B cell (primary cell): ENCODE measurements around the gene SCN2B. TPM values are rescaled to one million over a fixed set of nuclear protein-coding genes. Genes with fewer than 3 reads are reported as not detected.

Source experiments
- ATAC-seq: fragments of 200-7000 bp; cut with Tn5 transposase; one replicate; pipeline ENCODE4 v1.10.0; 2021; ENCODE audit warnings: low read depth, mild to moderate bottlenecking, moderate number of reproducible peaks, moderate library complexity
- CTCF ChIA-PET: fragments of 350-600 bp; sonication (Branson Sonifier 250); formaldehyde crosslinking; loops from one replicate; lab custom pipeline; 2021; ENCODE audit warnings: antibody characterized with exemption, inconsistent platforms; lab: Charles Lee
- POLR2A ChIA-PET: fragments of 350-600 bp; sonication (Branson Sonifier 250); formaldehyde crosslinking; loops from one replicate; lab custom pipeline; 2021; ENCODE audit warnings: antibody characterized with exemption; lab: Charles Lee
- DNase-seq: peaks from one replicate; pipeline ENCODE4 v3.0.0; 2013
- H2AFZ ChIP-seq: 2 replicates; pipeline ENCODE4 v1.6.1; 2012; ENCODE audit warnings: mild to moderate bottlenecking, low read depth, low read length; ENCODE audit not compliant: insufficient read depth, poor library complexity, severe bottlenecking
- H3K27ac ChIP-seq, 2 donors: 1 replicate in 1 of 2; 2 replicates in 1 of 2; pipeline ENCODE4 v1.5.1; 2012 to 2013; ENCODE audit warnings: low read length in 2 of 2, mild to moderate bottlenecking in 2 of 2, moderate library complexity in 1 of 2
- H3K27me3 ChIP-seq, 4 experiments: fragments of 200-600 bp in 1 of 4; sonication (generic) in 1 of 4; replicated peaks in 1 of 4; 1 replicate in 2 of 4; 2 replicates in 2 of 4; pipeline versions ENCODE4 v1.6.1 to v1.7.0; 2013 to 2016; ENCODE audit warnings: low read length in 3 of 4, mild to moderate bottlenecking in 2 of 4, mixed read lengths in 1 of 4, moderate library complexity in 1 of 4; ENCODE audit not compliant: insufficient read depth in 4 of 4, control insufficient read depth in 3 of 4; ENCODE audit errors: control extremely low read depth in 1 of 4
- H3K36me3 ChIP-seq, 2 experiments: replicated peaks in 1 of 2; 1 replicate in 1 of 2; 2 replicates in 1 of 2; pipeline versions ENCODE4 v1.6.1 to v1.7.1; 2013; ENCODE audit warnings: low read length in 1 of 2; ENCODE audit not compliant: insufficient read depth in 2 of 2, control insufficient read depth in 1 of 2; ENCODE audit errors: control extremely low read depth in 1 of 2, extremely low read depth in 1 of 2
- H3K4me1 ChIP-seq, 2 donors: fragments of 200-600 bp in 1 of 2; sonication (generic) in 1 of 2; 1 replicate in 1 of 2; 2 replicates in 1 of 2; pipeline versions ENCODE4 v1.5.1 to v1.6.1; 2013 to 2017; ENCODE audit warnings: low read length in 2 of 2; ENCODE audit not compliant: control insufficient read depth in 2 of 2, insufficient read depth in 2 of 2
- H3K4me2 ChIP-seq: replicated peaks from 2 replicates; pipeline ENCODE3; 2012; ENCODE audit warnings: mild to moderate bottlenecking, low read depth, low read length; ENCODE audit not compliant: poor library complexity, severe bottlenecking
- H3K4me3 ChIP-seq, 5 experiments: fragments of 200-600 bp in 1 of 5; sonication (generic) in 1 of 5; 1 replicate in 3 of 5; 2 replicates in 2 of 5; pipeline versions ENCODE4 v1.5.1 to v1.7.0; 2011 to 2016; ENCODE audit warnings: low read length in 4 of 5, mild to moderate bottlenecking in 4 of 5, low read depth in 2 of 5, control low read depth in 1 of 5, moderate library complexity in 1 of 5; ENCODE audit not compliant: insufficient read depth in 1 of 5; ENCODE audit errors: control extremely low read depth in 1 of 5, extremely low read depth in 1 of 5
- H3K79me2 ChIP-seq: fragments of 200-600 bp; sonication (generic); one replicate; pipeline ENCODE4 v1.6.0; 2016; ENCODE audit warnings: low read length; ENCODE audit not compliant: control insufficient read depth, insufficient read depth
- H3K9ac ChIP-seq: fragments of 200-600 bp; sonication (generic); 2 replicates; pipeline ENCODE4 v1.6.1; 2017; ENCODE audit warnings: mild to moderate bottlenecking, low read length, moderate library complexity
- H3K9me3 ChIP-seq, 3 donors: one replicate each; pipeline versions ENCODE4 v1.6.1 to v1.7.1; 2013; ENCODE audit warnings: low read length in 2 of 3; ENCODE audit not compliant: control insufficient read depth in 2 of 3, insufficient read depth in 1 of 3; ENCODE audit errors: control extremely low read depth in 1 of 3
- H4K20me1 ChIP-seq: 2 replicates; pipeline ENCODE4 v1.6.0; 2012; ENCODE audit warnings: mild to moderate bottlenecking, low read length; ENCODE audit not compliant: insufficient read depth, control insufficient read depth, poor library complexity, severe bottlenecking
- H3K27ac Mint-ChIP-seq: one replicate; pipeline ENCODE4 v1.8.0; 2021; ENCODE audit warnings: mixed read lengths
- H3K27me3 Mint-ChIP-seq: one replicate; pipeline ENCODE4 v1.8.0; 2021; ENCODE audit warnings: mixed read lengths
- H3K4me1 Mint-ChIP-seq: one replicate; pipeline ENCODE4 v1.8.0; 2021; ENCODE audit warnings: mixed read lengths
- H3K4me3 Mint-ChIP-seq: one replicate; pipeline ENCODE4 v1.8.0; 2021; ENCODE audit warnings: mixed read lengths
- H3K9me3 Mint-ChIP-seq: one replicate; pipeline ENCODE4 v1.8.0; 2022; ENCODE audit warnings: mixed read lengths; ENCODE audit not compliant: insufficient read depth
- CTCF ChIP-seq: fragments of 200-600 bp; IDR thresholded peaks from one replicate; pipeline ENCODE4 v1.8.0; 2022; ENCODE audit warnings: antibody characterized with exemption, mild to moderate bottlenecking
- EZH2 ChIP-seq: IDR thresholded peaks from 2 replicates; pipeline ENCODE4 v1.6.1; 2012; ENCODE audit warnings: borderline replicate concordance, low read depth, mild to moderate bottlenecking, moderate library complexity, low read length; ENCODE audit not compliant: insufficient read depth, poor library complexity, severe bottlenecking
- WGBS: methylation state at CpG from one replicate; pipeline ENCODE4 v1.1.5; 2013; ENCODE audit warnings: missing lambda C conversion rate; ENCODE audit not compliant: insufficient coverage; 5-methylcytosine and 5-hydroxymethylcytosine counted together
- intact Hi-C: fragments of 100-400 bp; cut with micrococcal nuclease; formaldehyde crosslinking; loops from one replicate; pipeline ENCODE4 v1.10.0; 2022
- polyA plus RNA-seq: library from polyadenylated mRNA; depleted of rRNA; stranded (reverse); fragments of >200 nt; gene quantifications from 2 replicates; pipeline ENCODE4 v1.2.3, GENCODE V29; 2012
- total RNA-seq, 2 donors: library from RNA; stranded (reverse); fragments of 120-200 nt in 1 of 2; gene quantifications; 1 replicate in 1 of 2; 2 replicates in 1 of 2; pipeline versions ENCODE4 v1.2.3 to v1.2.4, GENCODE V29; 2013 to 2022

Gene SCN2B
- total and polyA plus RNA-seq, 2 donors (not counting 1 experiment from before 2014, with no cell fraction given), result not detected

DNA sequence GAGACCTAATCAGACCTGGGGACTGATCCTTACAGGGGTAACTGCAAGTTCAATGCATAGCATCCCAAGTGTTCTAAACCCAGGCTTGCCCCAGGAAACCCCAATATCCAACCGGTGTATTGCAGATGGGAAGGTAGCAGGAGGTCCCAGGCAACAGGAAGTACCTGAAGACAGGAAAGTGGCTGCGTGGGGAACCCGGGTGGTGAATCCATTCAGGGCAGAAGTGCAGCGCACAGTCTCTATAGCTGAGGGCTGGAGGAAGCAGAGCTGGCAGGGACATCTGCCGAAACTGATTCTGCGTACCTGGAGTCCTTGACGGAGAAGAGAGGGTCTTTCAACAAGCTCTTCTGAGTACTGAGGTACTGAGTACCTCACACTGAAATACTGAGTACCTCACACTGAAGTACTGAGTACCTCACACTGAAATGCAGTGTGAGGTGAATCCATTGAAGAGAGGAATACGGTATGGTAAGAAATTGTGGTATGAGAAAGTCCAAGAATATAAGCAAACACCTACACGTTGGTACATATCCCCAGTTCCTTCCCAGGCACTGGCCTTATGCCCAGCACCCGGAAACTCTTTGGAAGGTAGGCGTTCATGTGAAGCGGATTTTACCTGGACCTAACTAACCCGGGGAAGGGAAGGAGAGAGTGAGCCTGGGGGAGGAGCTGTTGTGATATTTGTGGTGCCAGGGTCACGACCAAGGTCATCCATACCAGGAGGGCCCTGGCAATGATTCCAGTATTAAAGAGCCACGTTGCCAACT lies 43.9 kb downstream of the SCN2B start:
- ChIA-PET CTCF (interaction anchor here (1.3 kb wide), 1 partner anchor 39 kb away, joined by 5 read pairs; no protein-coding TSS in a partner anchor), POLR2A (no interaction called here)
- WGBS, result 90% methylated on average over 9 of the region's 15 CpGs
- Mint-ChIP-seq H3K4me3 (no peak overlapping the region), H3K9me3 (no peaks in the 10 kb centered on the region), H3K27me3 (peaks cover 31% of the 10 kb centered on the region), H3K4me1 (no peaks in the 10 kb centered on the region), H3K27ac (no peak overlapping the region)
- no peaks in the 10 kb centered on the region for H3K36me3 ChIP-seq
- DNase-seq, result no peak
- intact Hi-C loops, result no loop called here
- no peak for TF ChIP-seq EZH2
- TF ChIP-seq CTCF, result no peak
- H3K4me2 ChIP-seq, result no peak overlapping the region
- H3K27me3 ChIP-seq, result peaks cover 0 to 12% (median 2%) of the 10 kb centered on the region in 4 experiments
- H3K27ac ChIP-seq, result no peak overlapping the region
- no peak overlapping the region for H2AFZ ChIP-seq
- H3K4me3 ChIP-seq, result no peak overlapping the region
- H3K9ac ChIP-seq, result no peak overlapping the region
- H3K4me1 ChIP-seq, result no peaks in the 10 kb centered on the region
- H3K79me2 ChIP-seq, result no peaks in the 10 kb centered on the region
- ATAC-seq, result no peak
- H4K20me1 ChIP-seq, result no peaks in the 10 kb centered on the region
- no peaks in the 10 kb centered on the region for H3K9me3 ChIP-seq

GRCh38 chr11:118129471-118130172 lies 46.8 kb downstream of the SCN2B start:
- no peaks in the 10 kb centered on the region for H3K4me1 ChIP-seq
- no peak overlapping the region for H3K27ac ChIP-seq
- H3K79me2 ChIP-seq, result no peaks in the 10 kb centered on the region
- intact Hi-C loops, result no loop called here
- DNase-seq, result no peak
- TF ChIP-seq EZH2 (no peak), CTCF (no peak)
- Mint-ChIP-seq H3K9me3 (no peaks in the 10 kb centered on the region), H3K27ac (no peak overlapping the region), H3K4me3 (no peak overlapping the region), H3K27me3 (peaks cover 25% of the 10 kb centered on the region), H3K4me1 (no peaks in the 10 kb centered on the region)
- no peaks in the 10 kb centered on the region for H4K20me1 ChIP-seq
- H3K27me3 ChIP-seq, result peaks cover 0 to 12% (median 0%) of the 10 kb centered on the region in 4 experiments
- H3K36me3 ChIP-seq, result no peaks in the 10 kb centered on the region
- no peak for ATAC-seq
- CTCF ChIA-PET, result no interaction called here
- POLR2A ChIA-PET, result no interaction called here
- no peaks in the 10 kb centered on the region for H3K9me3 ChIP-seq
- H3K9ac ChIP-seq, result no peak overlapping the region
- H2AFZ ChIP-seq, result no peak overlapping the region
- no peak overlapping the region for H3K4me3 ChIP-seq
- no peak overlapping the region for H3K4me2 ChIP-seq
- WGBS, result 88% methylated on average over 6 of the region's 6 CpGs
